H9 (cell line): ENCODE results near the gene NFILZ. TPM values are rescaled to one million over a fixed set of nuclear protein-coding genes. Genes with fewer than 3 reads are reported as not detected.

Source experiments
- DNase-seq: peaks from one replicate; pipeline ENCODE4 v3.0.0-alpha.2; 2017
- H2AFZ ChIP-seq: one replicate; pipeline ENCODE4 v1.6.1; 2013; ENCODE audit warnings: mild to moderate bottlenecking, low read length, control low read depth, moderate library complexity
- H2AK5ac ChIP-seq: 2 replicates; pipeline ENCODE4 v1.6.1; 2013; ENCODE audit warnings: low read length, control low read depth, mixed read lengths; ENCODE audit not compliant: insufficient read length
- H2BK120ac ChIP-seq: one replicate; pipeline ENCODE4 v1.6.1; 2013; ENCODE audit warnings: low read depth, mild to moderate bottlenecking, low read length, control low read depth, inconsistent platforms; ENCODE audit not compliant: poor library complexity, severe bottlenecking
- H2BK12ac ChIP-seq: 2 replicates; pipeline ENCODE4 v1.6.1; 2013; ENCODE audit warnings: low read length, control low read depth, mixed read lengths, low read depth; ENCODE audit not compliant: insufficient read length
- H2BK15ac ChIP-seq: 2 replicates; pipeline ENCODE4 v1.6.1; 2013; ENCODE audit warnings: low read depth, low read length, control low read depth
- H2BK20ac ChIP-seq: one replicate; pipeline ENCODE4 v1.6.1; 2013; ENCODE audit warnings: low read depth, mild to moderate bottlenecking, low read length, control low read depth, inconsistent platforms; ENCODE audit not compliant: poor library complexity, severe bottlenecking
- H2BK5ac ChIP-seq: 2 replicates; pipeline ENCODE4 v1.6.1; 2013; ENCODE audit warnings: low read length, control low read depth, mixed read lengths; ENCODE audit not compliant: insufficient read length
- H3K14ac ChIP-seq: 2 replicates; pipeline ENCODE4 v1.6.1; 2013; ENCODE audit warnings: low read length, control low read depth; ENCODE audit not compliant: insufficient read depth
- H3K18ac ChIP-seq: 2 replicates; pipeline ENCODE4 v1.6.1; 2013; ENCODE audit warnings: low read depth, mild to moderate bottlenecking, mixed read lengths, low read length, control low read depth; ENCODE audit not compliant: insufficient read length
- H3K23ac ChIP-seq: 2 replicates; pipeline ENCODE4 v1.6.1; 2013; ENCODE audit warnings: low read length, control low read depth, mixed read lengths, low read depth; ENCODE audit not compliant: insufficient read length
- H3K23me2 ChIP-seq: 2 replicates; pipeline ENCODE4 v1.6.1; 2013; ENCODE audit warnings: low read depth, mild to moderate bottlenecking, mixed read lengths, low read length, control low read depth; ENCODE audit not compliant: insufficient read length, poor library complexity, severe bottlenecking
- H3K27ac ChIP-seq: 2 replicates; pipeline ENCODE4 v1.5.1; 2013; ENCODE audit warnings: low read length, control low read depth, mixed read lengths, low read depth; ENCODE audit not compliant: insufficient read length
- H3K27me3 ChIP-seq: 2 replicates; pipeline ENCODE4 v1.6.1; 2013; ENCODE audit warnings: low read length, control low read depth, inconsistent platforms; ENCODE audit not compliant: insufficient read depth
- H3K4ac ChIP-seq: 2 replicates; pipeline ENCODE4 v1.6.1; 2013; ENCODE audit warnings: low read depth, mild to moderate bottlenecking, control low read depth, inconsistent platforms, low read length, moderate library complexity
- H3K4me1 ChIP-seq: 2 replicates; pipeline ENCODE4 v1.6.1; 2013; ENCODE audit warnings: low read length, control low read depth, inconsistent platforms; ENCODE audit not compliant: insufficient read depth
- H3K4me2 ChIP-seq: 2 replicates; pipeline ENCODE4 v1.6.1; 2013; ENCODE audit warnings: low read length, control low read depth, mixed read lengths; ENCODE audit not compliant: insufficient read length, insufficient read depth
- H3K56ac ChIP-seq: 2 replicates; pipeline ENCODE4 v1.6.1; 2013; ENCODE audit warnings: low read depth, mild to moderate bottlenecking, mixed read lengths, low read length, control low read depth; ENCODE audit not compliant: insufficient read length
- H3K79me1 ChIP-seq: 2 replicates; pipeline ENCODE4 v1.6.1; 2013; ENCODE audit warnings: low read depth, mild to moderate bottlenecking, moderate library complexity, low read length, control low read depth, inconsistent platforms; ENCODE audit not compliant: insufficient read depth, poor library complexity, severe bottlenecking
- H3K79me2 ChIP-seq: 2 replicates; pipeline ENCODE4 v1.6.1; 2013; ENCODE audit warnings: low read length, control low read depth, inconsistent platforms; ENCODE audit not compliant: insufficient read depth
- H3K9ac ChIP-seq: 2 replicates; pipeline ENCODE4 v1.6.1; 2013; ENCODE audit warnings: low read length, control low read depth, mixed read lengths; ENCODE audit not compliant: insufficient read length; ENCODE audit errors: extremely low read depth
- H3K9me3 ChIP-seq: one replicate; pipeline ENCODE4 v1.6.1; 2013; ENCODE audit warnings: low read depth, low read length, inconsistent platforms; ENCODE audit not compliant: control insufficient read depth
- H3T11ph ChIP-seq: one replicate; pipeline ENCODE4 v1.6.1; 2013; ENCODE audit warnings: mild to moderate bottlenecking, low read length, control low read depth, inconsistent platforms
- H4K20me1 ChIP-seq: one replicate; pipeline ENCODE4 v1.6.1; 2013; ENCODE audit not compliant: control insufficient read depth, insufficient read length, insufficient read depth
- H4K5ac ChIP-seq: 2 replicates; pipeline ENCODE4 v1.6.1; 2013; ENCODE audit warnings: low read depth, mild to moderate bottlenecking, mixed read lengths, low read length, control low read depth; ENCODE audit not compliant: insufficient read length
- H4K8ac ChIP-seq: replicated peaks from 2 replicates; pipeline ENCODE4 v1.6.1; 2013; ENCODE audit warnings: low read length, control low read depth, mixed read lengths, low read depth; ENCODE audit not compliant: insufficient read length
- H4K91ac ChIP-seq: 2 replicates; pipeline ENCODE4 v1.6.1; 2013; ENCODE audit warnings: low read depth, mild to moderate bottlenecking, moderate library complexity, mixed read lengths, low read length, control low read depth; ENCODE audit not compliant: insufficient read length
- H3K27ac Mint-ChIP-seq, 3 experiments: 2 replicates in 2 of 3; 3 replicates in 1 of 3; pipeline ENCODE4 v1.8.0; 2020 to 2021; ENCODE audit warnings: mixed read lengths in 3 of 3, mild to moderate bottlenecking in 1 of 3, moderate library complexity in 1 of 3
- H3K27me3 Mint-ChIP-seq: 2 replicates; pipeline ENCODE4 v1.8.0; 2021; ENCODE audit warnings: low read depth, mild to moderate bottlenecking, moderate library complexity, mixed read lengths
- H3K36me3 Mint-ChIP-seq, 3 experiments: 2 replicates in 2 of 3; 3 replicates in 1 of 3; pipeline ENCODE4 v1.8.0; 2020 to 2021; ENCODE audit warnings: low read depth in 3 of 3, mixed read lengths in 3 of 3; ENCODE audit not compliant: insufficient read depth in 1 of 3
- H3K4me1 Mint-ChIP-seq, 2 experiments: 2 replicates each; pipeline ENCODE4 v1.8.0; 2020; ENCODE audit warnings: mixed read lengths in 2 of 2
- H3K4me3 Mint-ChIP-seq, 2 experiments: 2 replicates in 1 of 2; 3 replicates in 1 of 2; pipeline ENCODE4 v1.8.0; 2020 to 2021; ENCODE audit warnings: mild to moderate bottlenecking in 2 of 2, mixed read lengths in 2 of 2, moderate library complexity in 1 of 2
- H3K9me3 Mint-ChIP-seq, 2 experiments: 2 replicates in 1 of 2; 3 replicates in 1 of 2; pipeline ENCODE4 v1.8.0; 2020; ENCODE audit warnings: mild to moderate bottlenecking in 2 of 2, mixed read lengths in 2 of 2, moderate library complexity in 1 of 2
- CTCF ChIP-seq: fragments of 200-600 bp; sonication (generic); conservative IDR thresholded peaks from 3 replicates; pipeline ENCODE4 v1.8.0; 2021; ENCODE audit warnings: antibody characterized with exemption, mild to moderate bottlenecking
- whole genome bisulfite sequencing: extraction: QIAGEN DNeasy Blood & Tissue Kit; methylation state at CpG from one replicate; pipeline ENCODE4 v1.1.7; 2013; ENCODE audit warnings: missing lambda C conversion rate, low lambda C conversion rate, mixed read lengths; ENCODE audit not compliant: insufficient read length; ENCODE audit errors: extremely low coverage; 5-methylcytosine and 5-hydroxymethylcytosine counted together
- total RNA-seq: library from RNA; stranded (reverse); gene quantifications from 2 replicates; pipeline ENCODE4 v1.2.1, GENCODE V29; 2021

NFILZ gene
- total RNA-seq, 1 experiment from 2014 or later, result not detected

- Histone ChIP-seq H3T11ph (no peak overlapping the region), H2BK20ac (no peak overlapping the region), H3K4me2 (no peak overlapping the region), H2BK15ac (no peak overlapping the region), H3K18ac (no peak overlapping the region), H2AFZ (no peak overlapping the region), H3K79me1 (no peaks in the 10 kb centered on the region), H3K23me2 (no peaks in the 10 kb centered on the region), H4K91ac (no peak overlapping the region), H3K27ac (no peak overlapping the region), H3K23ac (no peak overlapping the region), H2BK12ac (no peak overlapping the region), H3K79me2 (no peaks in the 10 kb centered on the region), H3K4me1 (no peaks in the 10 kb centered on the region), H4K8ac (no peak overlapping the region), H3K9me3 (no peaks in the 10 kb centered on the region), H2AK5ac (no peak overlapping the region), H2BK120ac (no peak overlapping the region), H2BK5ac (no peak overlapping the region), H3K14ac (no peak overlapping the region), H4K5ac (no peak overlapping the region), H3K27me3 (no peaks in the 10 kb centered on the region), H3K56ac (no peak overlapping the region), H4K20me1 (no peaks in the 10 kb centered on the region), H3K4ac (no peak overlapping the region), H3K9ac (no peak overlapping the region)
- no peaks in the 10 kb centered on the region; a peak in 1 of 7 replicates for H3K36me3 Mint-ChIP-seq
- no CpG with 5 or more reads among the region's 5 CpGs for WGBS
- no peak overlapping the region for H3K27ac Mint-ChIP-seq
- peaks cover 36% of the 10 kb centered on the region for H3K27me3 Mint-ChIP-seq
- TF ChIP-seq CTCF, result no peak
- peaks cover 12 to 15% of the 10 kb centered on the region in 2 experiments for H3K4me1 Mint-ChIP-seq
- no peak overlapping the region for H3K4me3 Mint-ChIP-seq
- DNase-seq, result no peak
- peaks cover 4 to 16% of the 10 kb centered on the region in 2 experiments; a peak in 4 of 5 replicates for H3K9me3 Mint-ChIP-seq
Measured at GRCh38 chr19:8642561-8642960, 12.1 kb downstream of the NFILZ start.
